GM21528 (cell line): ENCODE results near the gene FGFR2.

Experiments used
- ATAC-seq: cut with Tn5 transposase; IDR thresholded peaks from one replicate; pipeline ENCODE4 v1.9.1; 2021; ENCODE audit warnings: mild to moderate bottlenecking, moderate library complexity; ENCODE audit not compliant: unreplicated experiment, low FRiP score

The FGFR2 gene

GRCh38 chr10:121435099-121435875 lies 163.0 kb downstream of the FGFR2 start:
- no peak for ATAC-seq

GRCh38 chr10:121433965-121434364 lies 164.3 kb downstream of the FGFR2 start:
- no peak for ATAC-seq

DNA sequence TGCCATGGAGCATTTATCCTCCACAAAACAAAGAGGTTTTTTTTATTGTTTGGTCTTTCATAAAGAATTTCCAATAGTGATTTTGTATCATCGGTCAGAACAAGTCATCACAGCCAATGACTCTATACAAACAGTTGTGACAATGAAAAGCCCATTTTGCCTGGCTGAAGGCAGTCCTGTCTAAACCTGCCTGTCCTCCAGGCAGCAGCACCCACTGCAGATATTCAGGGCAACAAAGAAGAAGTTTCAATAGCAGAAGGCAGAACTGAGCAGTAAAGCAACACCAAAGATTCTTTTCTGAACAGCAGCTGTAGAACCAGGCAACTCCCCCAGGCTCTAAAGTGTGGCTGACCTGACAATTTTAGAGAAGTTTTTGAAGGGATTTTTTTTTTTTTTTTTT lies 169.4 kb downstream of the FGFR2 start:
- ATAC-seq: no peak
